ENCODE data around the gene CHL1.
"Not testable (repeated sequence)": the region's sequence is repeated elsewhere in the genome, so short reads cannot be mapped to it uniquely, and the experiment has no call there.

CHL1 gene

GRCh38 chr3:365268-365667, 168.7 kb downstream of the CHL1 start:
- FAIRE-seq (no peak), DNase-seq (ENCODE audit: insufficient read length, low spot score) (no peak)
- no peak for TF ChIP-seq CTCF (IDR thresholded peaks at IDR 0.05; ENCODE audit: insufficient read depth, missing control alignments)

- DNase-seq (ENCODE audit: insufficient read length, low spot score); FAIRE-seq: not testable (repeated sequence)
Observed at GRCh38 chr3:366253-366652, 169.7 kb downstream of the CHL1 start.

- no peak for TF ChIP-seq CTCF (IDR thresholded peaks at IDR 0.05; ENCODE audit: insufficient read depth, missing control alignments)
- no peak for FAIRE-seq
- no peak for DNase-seq (ENCODE audit: insufficient read length, low spot score)
Observed at GRCh38 chr3:373193-373779, 176.7 kb downstream of the CHL1 start.

- FAIRE-seq (no peak), DNase-seq (ENCODE audit: insufficient read length, low spot score) (no peak)
- no peak for TF ChIP-seq CTCF (IDR thresholded peaks at IDR 0.05; ENCODE audit: insufficient read depth, missing control alignments)
Observed at GRCh38 chr3:374459-374858, 177.9 kb downstream of the CHL1 start.

- peak; percentile 62 for TF ChIP-seq CTCF (IDR thresholded peaks at IDR 0.05; ENCODE audit: insufficient read depth, missing control alignments)
- FAIRE-seq (no peak), DNase-seq (ENCODE audit: insufficient read length, low spot score) (no peak)
Observed at GRCh38 chr3:377158-377561, 180.6 kb downstream of the CHL1 start.

GRCh38 chr3:380801-381200, 184.2 kb downstream of the CHL1 start:
- DNase-seq (ENCODE audit: insufficient read length, low spot score) (no peak), FAIRE-seq (no peak)
- TF ChIP-seq CTCF (IDR thresholded peaks at IDR 0.05; ENCODE audit: insufficient read depth, missing control alignments): no peak

- DNase-seq (ENCODE audit: insufficient read length, low spot score) (no peak), FAIRE-seq (no peak)
- no peak for TF ChIP-seq CTCF (IDR thresholded peaks at IDR 0.05; ENCODE audit: insufficient read depth, missing control alignments)
Observed at GRCh38 chr3:385151-385550, 188.6 kb downstream of the CHL1 start.

- DNase-seq (ENCODE audit: insufficient read length, low spot score) (no peak), FAIRE-seq (no peak)
- TF ChIP-seq CTCF (IDR thresholded peaks at IDR 0.05; ENCODE audit: insufficient read depth, missing control alignments): no peak
Observed at GRCh38 chr3:394775-395174, 198.2 kb downstream of the CHL1 start.

Data from D721Med (cell line).